GM23338 (cell line): Measurements from ENCODE around the gene SLC7A5. TPM values are rescaled to one million over a fixed set of nuclear protein-coding genes. Genes with fewer than 3 reads are reported as not detected.

Experiments used
- ATAC-seq: fragments of 200-7000 bp; cut with Tn5 transposase; 3 replicates; pipeline ENCODE4 v1.9.1; 2020
- DNase-seq: peaks from one replicate; pipeline ENCODE4 v3.0.0-alpha.2; 2015; ENCODE audit warnings: low spot score
- H2AFZ ChIP-seq: fragments of 200-600 bp; sonication (generic); 2 replicates; pipeline ENCODE4 v1.8.0; 2016; ENCODE audit warnings: antibody characterized with exemption, mild to moderate bottlenecking, moderate library complexity
- H3F3A ChIP-seq: fragments of 200-600 bp; sonication (generic); replicated peaks from 2 replicates; pipeline ENCODE4 v1.8.0; 2017; ENCODE audit warnings: antibody characterized with exemption, mixed run types, low read depth
- H3K27ac ChIP-seq: fragments of 200-600 bp; sonication (generic); 2 replicates; pipeline ENCODE4 v1.6.1; 2016; ENCODE audit warnings: low read depth
- H3K27me3 ChIP-seq: fragments of 200-600 bp; sonication (generic); 2 replicates; pipeline ENCODE4 v1.8.0; 2016; ENCODE audit warnings: mild to moderate bottlenecking, mixed run types, moderate library complexity; ENCODE audit not compliant: insufficient read depth
- H3K36me3 ChIP-seq: fragments of 200-600 bp; sonication (generic); 2 replicates; pipeline ENCODE4 v1.8.0; 2016; ENCODE audit warnings: mild to moderate bottlenecking; ENCODE audit not compliant: insufficient read depth
- H3K4me1 ChIP-seq: fragments of 200-600 bp; sonication (generic); 2 replicates; pipeline ENCODE4 v1.8.0; 2016; ENCODE audit warnings: mild to moderate bottlenecking, moderate library complexity; ENCODE audit not compliant: insufficient read depth
- H3K4me2 ChIP-seq: fragments of 200-600 bp; sonication (generic); 2 replicates; pipeline ENCODE4 v1.7.1; 2017; ENCODE audit warnings: mixed run types
- H3K4me3 ChIP-seq: fragments of 200-600 bp; sonication (generic); 2 replicates; pipeline ENCODE4 v1.6.1; 2016; ENCODE audit warnings: mixed run types
- H3K79me2 ChIP-seq: fragments of 200-600 bp; sonication (generic); replicated peaks from 2 replicates; pipeline ENCODE4 v1.8.0; 2017; ENCODE audit warnings: mild to moderate bottlenecking; ENCODE audit not compliant: insufficient read depth
- H3K9me2 ChIP-seq: fragments of 200-600 bp; sonication (generic); 2 replicates; pipeline ENCODE4 v1.8.0; 2017; ENCODE audit not compliant: insufficient read depth
- H4K20me1 ChIP-seq: fragments of 200-600 bp; sonication (generic); replicated peaks from 2 replicates; pipeline ENCODE4 v1.8.0; 2017; ENCODE audit warnings: mild to moderate bottlenecking; ENCODE audit not compliant: insufficient read depth
- H3K27ac Mint-ChIP-seq: 2 replicates; pipeline ENCODE4 v1.8.0; 2020; ENCODE audit warnings: inconsistent platforms, mild to moderate bottlenecking, moderate library complexity, mixed read lengths
- H3K27me3 Mint-ChIP-seq: 3 replicates; pipeline ENCODE4 v1.8.0; 2022; ENCODE audit warnings: low read depth, mild to moderate bottlenecking, moderate library complexity, mixed read lengths, inconsistent platforms; ENCODE audit not compliant: insufficient read depth, poor library complexity
- H3K36me3 Mint-ChIP-seq: 3 replicates; pipeline ENCODE4 v1.8.0; 2021; ENCODE audit warnings: low read depth, mild to moderate bottlenecking, inconsistent platforms, moderate library complexity, mixed read lengths
- H3K4me1 Mint-ChIP-seq: 3 replicates; pipeline ENCODE4 v1.8.0; 2020; ENCODE audit warnings: mild to moderate bottlenecking, inconsistent platforms, mixed read lengths
- H3K4me3 Mint-ChIP-seq: 3 replicates; pipeline ENCODE4 v1.8.0; 2021; ENCODE audit warnings: moderate library complexity, mild to moderate bottlenecking, inconsistent platforms, mixed read lengths
- H3K9me3 Mint-ChIP-seq: 3 replicates; pipeline ENCODE4 v1.8.0; 2020; ENCODE audit warnings: moderate library complexity, mild to moderate bottlenecking, inconsistent platforms, mixed read lengths
- EZH2 ChIP-seq: fragments of 200-600 bp; sonication (generic); IDR thresholded peaks from one replicate; pipeline ENCODE4 v1.8.0; 2017; ENCODE audit warnings: antibody characterized with exemption, mild to moderate bottlenecking, low read depth; ENCODE audit not compliant: unreplicated experiment
- JUNB ChIP-seq: IDR thresholded peaks from one replicate; pipeline ENCODE4 v1.6.1; 2016; ENCODE audit warnings: antibody characterized with exemption; ENCODE audit not compliant: unreplicated experiment
- NANOG ChIP-seq: IDR thresholded peaks from 2 replicates; pipeline ENCODE4 v1.6.1; 2016; ENCODE audit warnings: antibody characterized with exemption, borderline replicate concordance
- REST ChIP-seq: IDR thresholded peaks from one replicate; pipeline ENCODE4 v1.6.1; 2018; ENCODE audit warnings: antibody characterized with exemption; ENCODE audit not compliant: unreplicated experiment
- STAT1 ChIP-seq: IDR thresholded peaks from one replicate; pipeline ENCODE4 v1.6.1; 2016; ENCODE audit warnings: antibody characterized with exemption; ENCODE audit not compliant: unreplicated experiment
- ZNF114 ChIP-seq: fragments of 250-450 bp; sonication (Bioruptor Pico); IDR thresholded peaks from 2 replicates; pipeline ENCODE4 v1.5.0; 2020; ENCODE audit warnings: mild to moderate bottlenecking, moderate library complexity
- ZNF462 ChIP-seq: fragments of 250-450 bp; sonication (Bioruptor Pico); IDR thresholded peaks from 2 replicates; pipeline ENCODE4 v1.5.0; 2020; ENCODE audit warnings: mild to moderate bottlenecking, moderate library complexity
- polyA plus RNA-seq: library from polyadenylated mRNA; unstranded; fragments of >200 nt; fragmentation: Nextera tagmentation; extraction: Ambion mirVana; gene quantifications from 2 replicates; pipeline ENCODE4 v1.2.1, GENCODE V29; 2016
- total RNA-seq: library from RNA; depleted of rRNA; stranded (reverse); fragments of >200 nt; shearing (Covaris generic); gene quantifications from 2 replicates; pipeline ENCODE4 v1.2.3, GENCODE V29; 2014

SLC7A5 gene
- total and polyA plus RNA-seq, 2 experiments from 2014 or later: 107 to 386 TPM

DNA sequence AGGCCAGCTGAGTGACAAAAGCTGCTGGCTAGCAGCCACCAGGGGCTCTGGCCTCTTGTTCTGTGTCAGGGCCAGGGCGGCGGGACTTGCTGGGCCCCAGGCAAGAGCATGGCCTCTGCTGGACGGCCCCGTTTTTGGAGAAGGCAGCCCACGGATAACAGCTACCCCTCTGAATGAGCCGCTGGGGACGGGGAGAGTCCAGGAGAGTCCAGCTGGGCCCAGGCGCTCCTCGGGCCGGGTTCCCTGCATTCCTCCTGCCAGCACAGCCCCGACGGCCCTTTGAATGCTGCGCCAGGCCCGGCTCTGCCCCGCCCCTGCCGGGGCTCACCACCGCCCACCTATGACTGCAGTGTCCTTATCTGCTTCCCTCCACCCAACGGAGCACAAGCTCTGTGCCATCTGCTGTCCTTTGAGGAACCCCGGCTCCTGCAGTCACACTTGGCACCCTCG lies 33.4 kb downstream of the SLC7A5 start:
- peaks cover 38% of the 10 kb centered on the region for H3K36me3 ChIP-seq
- H3K27me3 ChIP-seq: no peaks in the 10 kb centered on the region
- peaks cover 3% of the 10 kb centered on the region for H3K4me1 Mint-ChIP-seq
- H3K36me3 Mint-ChIP-seq: peaks cover 81% of the 10 kb centered on the region
- H3K4me2 ChIP-seq: no peak overlapping the region
- peaks cover 5% of the 10 kb centered on the region for H4K20me1 ChIP-seq
- peaks cover 1% of the 10 kb centered on the region; the same call in 1 of the 2 replicates for H3K79me2 ChIP-seq
- no peak overlapping the region for H3K27ac ChIP-seq
- H3F3A ChIP-seq: peaks cover 6% of the 10 kb centered on the region; the same call in 1 of the 2 replicates
- no peak overlapping the region for H3K4me3 Mint-ChIP-seq
- H3K27ac Mint-ChIP-seq: no peak overlapping the region
- ATAC-seq: no peak
- H3K9me2 ChIP-seq: no peaks in the 10 kb centered on the region
- no peak for TF ChIP-seq JUNB
- no peak for DNase-seq
- H3K27me3 Mint-ChIP-seq: peaks cover 7% of the 10 kb centered on the region
- H3K9me3 Mint-ChIP-seq: no peaks in the 10 kb centered on the region
- no peaks in the 10 kb centered on the region for H3K4me1 ChIP-seq
- no peak overlapping the region for H3K4me3 ChIP-seq
- no peak overlapping the region for H2AFZ ChIP-seq

DNA sequence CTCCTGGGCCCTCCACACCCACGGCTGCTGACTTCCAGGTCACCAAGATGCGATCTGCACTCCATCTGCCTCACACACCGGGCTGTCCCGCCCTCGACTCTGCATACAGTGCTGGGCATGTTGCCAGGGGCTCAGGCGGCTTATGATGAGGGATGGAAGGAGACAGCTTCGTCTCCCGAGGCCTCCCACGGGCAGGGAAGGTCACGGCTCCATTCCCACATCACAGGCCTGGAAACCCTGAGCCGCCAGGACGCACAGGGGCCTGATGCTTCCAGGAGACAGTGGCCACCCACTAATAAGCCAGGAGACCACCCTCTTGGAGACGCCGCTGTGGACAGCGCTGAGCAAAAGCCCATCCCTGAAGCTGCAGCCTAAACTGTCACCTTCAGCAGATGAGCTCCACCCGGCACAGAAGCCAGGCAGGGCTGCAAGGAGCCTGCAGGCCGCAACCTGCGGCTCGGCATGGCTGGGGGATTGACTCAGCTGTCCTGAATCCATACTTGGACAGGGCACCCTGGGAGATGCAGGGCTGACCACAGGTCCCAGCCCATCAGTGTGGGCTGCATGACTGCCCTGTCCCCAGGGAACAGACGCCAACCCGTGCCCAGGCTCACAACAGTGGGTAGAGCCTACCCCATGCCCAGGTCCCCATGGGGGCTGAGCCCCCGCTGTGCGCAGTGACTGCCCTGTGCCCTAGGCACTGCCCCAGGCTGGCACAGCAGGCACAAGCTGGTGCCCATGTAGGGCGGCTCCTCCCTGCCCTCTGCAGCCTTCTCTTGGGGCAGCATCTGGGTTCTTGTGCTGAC lies 34.4 kb downstream of the SLC7A5 start:
- TF ChIP-seq EZH2 (no peak), ZNF114 (no peak), ZNF462 (no peak), REST (no peak), NANOG (no peak), STAT1 (no peak)
- peaks cover 9% of the 10 kb centered on the region for H3K27me3 Mint-ChIP-seq
- no peak overlapping the region for H3K4me3 ChIP-seq
- H3K4me3 Mint-ChIP-seq: no peak overlapping the region
- H4K20me1 ChIP-seq: peaks cover 7% of the 10 kb centered on the region
- no peaks in the 10 kb centered on the region for H3K9me3 Mint-ChIP-seq
- H3K27ac Mint-ChIP-seq: no peak overlapping the region
- no peaks in the 10 kb centered on the region for H3K27me3 ChIP-seq
- peaks cover 13% of the 10 kb centered on the region for H3K4me1 Mint-ChIP-seq
- no peak for ATAC-seq
- no peak overlapping the region for H3K27ac ChIP-seq
- H3K36me3 ChIP-seq: peaks cover 36% of the 10 kb centered on the region; the same call in 1 of the 2 replicates
- no peak for DNase-seq
- no peak overlapping the region for H2AFZ ChIP-seq
- H3F3A ChIP-seq: peaks cover 14% of the 10 kb centered on the region; the same call in 1 of the 2 replicates
- H3K4me1 ChIP-seq: peaks cover 5% of the 10 kb centered on the region
- peaks cover 87% of the 10 kb centered on the region for H3K36me3 Mint-ChIP-seq
- H3K79me2 ChIP-seq: no peaks in the 10 kb centered on the region
- no peak overlapping the region for H3K4me2 ChIP-seq
- no peaks in the 10 kb centered on the region for H3K9me2 ChIP-seq
